ENCODE measurements around the gene IKBKE. TPM values are rescaled to one million over a fixed set of nuclear protein-coding genes. Genes with fewer than 3 reads are reported as not detected.

Gene IKBKE
- total and polyA plus RNA-seq, 2 donors (not counting 3 experiments of a cell fraction or from before 2014, with no cell fraction given): 17.9 to 20.7 TPM

DNA sequence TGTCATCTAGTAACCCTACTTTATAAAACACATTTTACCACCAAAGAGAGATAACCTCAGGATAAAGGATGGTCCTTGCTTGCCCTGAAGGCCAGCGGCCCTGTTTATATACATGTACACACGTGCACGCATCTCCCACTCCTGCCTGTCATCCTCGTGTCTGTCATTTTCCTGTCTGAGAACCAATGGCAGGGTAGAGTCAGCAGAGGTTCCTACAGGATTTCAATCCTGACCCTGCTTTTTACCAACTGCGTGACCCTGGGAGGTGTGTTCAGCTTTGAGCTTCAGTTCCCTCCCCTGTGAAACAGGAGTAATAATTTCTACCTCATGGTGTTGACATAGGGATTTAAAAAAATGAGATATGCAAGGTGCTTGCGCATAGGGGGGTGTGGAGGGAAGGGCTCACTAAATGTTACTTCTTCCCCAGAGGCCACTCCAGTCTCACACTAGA is 24.8 kb downstream of the IKBKE start:
- BruUV-seq (replicated peaks): no TSS peak
- dilution Hi-C loops (cut with MboI; ENCODE audit: extremely low pct_ligation_motif_present, low sequenced_read_pairs): no loop called here
- FAIRE-seq (no peak), DNase-seq (ENCODE audit: low read depth, low spot score) (no peak)
- intact Hi-C loops (cut with micrococcal nuclease): loop anchor here (10.0 kb wide), 1 partner anchor 420 kb away; no protein-coding TSS in a partner anchor
- Histone ChIP-seq H2AFZ (ENCODE audit: low read depth, low read length) (no peak overlapping the region), H3K9ac (replicated peaks; ENCODE audit: extremely low read depth, insufficient read depth, low read length) (no peak overlapping the region), H3K27me3 (ENCODE audit: control insufficient read depth in 2 of 2, insufficient read depth in 2 of 2, low read length in 2 of 2) (no peaks in the 10 kb centered on the region), H3K27ac (ENCODE audit: insufficient read depth, low read depth, low read length) (no peak overlapping the region), H3K4me3 (replicated peaks in 1 of 3; ENCODE audit: insufficient read depth in 1 of 3, low read depth in 1 of 3, low read length in 3 of 3) (no peak overlapping the region), H4K20me1 (replicated peaks; ENCODE audit: control insufficient read depth, extremely low read depth, insufficient read depth, low read length) (no peaks in the 10 kb centered on the region), H3K36me3 (ENCODE audit: control insufficient read depth in 2 of 2, extremely low read depth in 1 of 2, insufficient read depth in 2 of 2, low read length in 2 of 2) (peaks cover 2 to 32% of the 10 kb centered on the region in 2 experiments), H3K4me1 (ENCODE audit: control insufficient read depth, extremely low read depth, insufficient read depth, low read length) (peaks cover 2% of the 10 kb centered on the region), H3K79me2 (ENCODE audit: control insufficient read depth, insufficient read depth, low read length) (no peaks in the 10 kb centered on the region), H3K9me1 (replicated peaks; ENCODE audit: control insufficient read depth, extremely low read depth, insufficient read depth, low read length) (no peaks in the 10 kb centered on the region), H3K9me3 (replicated peaks; ENCODE audit: control insufficient read depth, insufficient read depth, low read length) (no peaks in the 10 kb centered on the region), H3K4me2 (ENCODE audit: insufficient read depth, low read length) (no peak overlapping the region)
- CTCF ChIA-PET: interaction anchor here (0.6 to 3.1 kb wide), 6 partner anchors 9 to 1677 kb away, joined by 4 to 18 read pairs (median 8); no protein-coding TSS in a partner anchor
- TF ChIP-seq, protein P1, sequence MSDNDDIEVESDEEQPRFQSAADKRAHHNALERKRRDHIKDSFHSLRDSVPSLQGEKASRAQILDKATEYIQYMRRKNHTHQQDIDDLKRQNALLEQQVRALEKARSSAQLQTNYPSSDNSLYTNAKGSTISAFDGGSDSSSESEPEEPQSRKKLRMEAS (IDR thresholded peaks at IDR 0.05; ENCODE audit: insufficient read depth, insufficient read length): no peak
- TF ChIP-seq MYC (IDR thresholded peaks at IDR 0.05; ENCODE audit: low read depth, low read length) (no peak), POLR2AphosphoS5 (IDR thresholded peaks at IDR 0.05; ENCODE audit: insufficient read depth, low read depth, low read length) (no peak), JUN (IDR thresholded peaks at IDR 0.05; ENCODE audit: borderline replicate concordance, insufficient read depth, insufficient read length, low read depth) (no peak), POLR2A (IDR thresholded peaks at IDR 0.05; ENCODE audit: low read depth, low read length) (no peak), GATA2 (IDR thresholded peaks at IDR 0.05; ENCODE audit: insufficient read depth, insufficient read length, low read depth, low read length) (no peak), EZH2 (IDR thresholded peaks at IDR 0.05; ENCODE audit: borderline replicate concordance, low read depth, low read length, severe bottlenecking) (no peak), FOS (IDR thresholded peaks at IDR 0.05; ENCODE audit: borderline replicate concordance, insufficient read depth, low read length) (no peak)
- TF ChIP-seq, protein P2, sequence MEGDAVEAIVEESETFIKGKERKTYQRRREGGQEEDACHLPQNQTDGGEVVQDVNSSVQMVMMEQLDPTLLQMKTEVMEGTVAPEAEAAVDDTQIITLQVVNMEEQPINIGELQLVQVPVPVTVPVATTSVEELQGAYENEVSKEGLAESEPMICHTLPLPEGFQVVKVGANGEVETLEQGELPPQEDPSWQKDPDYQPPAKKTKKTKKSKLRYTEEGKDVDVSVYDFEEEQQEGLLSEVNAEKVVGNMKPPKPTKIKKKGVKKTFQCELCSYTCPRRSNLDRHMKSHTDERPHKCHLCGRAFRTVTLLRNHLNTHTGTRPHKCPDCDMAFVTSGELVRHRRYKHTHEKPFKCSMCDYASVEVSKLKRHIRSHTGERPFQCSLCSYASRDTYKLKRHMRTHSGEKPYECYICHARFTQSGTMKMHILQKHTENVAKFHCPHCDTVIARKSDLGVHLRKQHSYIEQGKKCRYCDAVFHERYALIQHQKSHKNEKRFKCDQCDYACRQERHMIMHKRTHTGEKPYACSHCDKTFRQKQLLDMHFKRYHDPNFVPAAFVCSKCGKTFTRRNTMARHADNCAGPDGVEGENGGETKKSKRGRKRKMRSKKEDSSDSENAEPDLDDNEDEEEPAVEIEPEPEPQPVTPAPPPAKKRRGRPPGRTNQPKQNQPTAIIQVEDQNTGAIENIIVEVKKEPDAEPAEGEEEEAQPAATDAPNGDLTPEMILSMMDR (IDR thresholded peaks at IDR 0.05; ENCODE audit: extremely low read depth in 1 of 2, insufficient read depth in 1 of 2, low read depth in 1 of 2, low read length in 2 of 2): no peak
- POLR2A ChIA-PET: interaction anchor here (0.7 kb wide), 1 partner anchor 66 kb away, joined by 7 read pairs; no protein-coding TSS in a partner anchor

Measured in endothelial cell of umbilical vein (primary cell).